Fibroblast of skin of back (primary cell): ENCODE data around the gene MAB21L4.

Experiments used
- DNase-seq: peaks from one replicate; pipeline ENCODE4 v3.0.0-alpha.2; 2013

The MAB21L4 gene

DNA sequence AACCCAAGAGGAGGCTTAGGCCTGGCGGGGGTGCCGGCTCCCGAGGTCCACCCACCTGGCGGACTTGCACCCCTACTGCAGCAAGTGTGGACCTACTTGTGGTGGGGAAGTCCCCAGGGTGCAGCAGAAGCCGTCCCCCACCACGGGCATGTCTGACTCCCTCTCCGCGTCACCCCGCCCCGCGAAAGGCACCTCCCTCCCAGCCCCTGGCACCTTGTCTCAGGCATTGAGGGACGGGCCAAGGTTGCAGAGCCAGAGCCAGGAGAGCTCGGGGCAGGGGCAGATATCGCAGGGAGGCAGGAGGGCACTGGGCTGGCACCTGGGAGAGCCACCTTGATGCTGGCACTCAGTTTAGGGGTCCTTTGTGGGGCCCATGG, 29.2 kb upstream of the MAB21L4 start:
- no peak for DNase-seq

- DNase-seq = no peak
Observed at GRCh38 chr2:240922982-240923537, 27.1 kb upstream of the MAB21L4 start.

DNA sequence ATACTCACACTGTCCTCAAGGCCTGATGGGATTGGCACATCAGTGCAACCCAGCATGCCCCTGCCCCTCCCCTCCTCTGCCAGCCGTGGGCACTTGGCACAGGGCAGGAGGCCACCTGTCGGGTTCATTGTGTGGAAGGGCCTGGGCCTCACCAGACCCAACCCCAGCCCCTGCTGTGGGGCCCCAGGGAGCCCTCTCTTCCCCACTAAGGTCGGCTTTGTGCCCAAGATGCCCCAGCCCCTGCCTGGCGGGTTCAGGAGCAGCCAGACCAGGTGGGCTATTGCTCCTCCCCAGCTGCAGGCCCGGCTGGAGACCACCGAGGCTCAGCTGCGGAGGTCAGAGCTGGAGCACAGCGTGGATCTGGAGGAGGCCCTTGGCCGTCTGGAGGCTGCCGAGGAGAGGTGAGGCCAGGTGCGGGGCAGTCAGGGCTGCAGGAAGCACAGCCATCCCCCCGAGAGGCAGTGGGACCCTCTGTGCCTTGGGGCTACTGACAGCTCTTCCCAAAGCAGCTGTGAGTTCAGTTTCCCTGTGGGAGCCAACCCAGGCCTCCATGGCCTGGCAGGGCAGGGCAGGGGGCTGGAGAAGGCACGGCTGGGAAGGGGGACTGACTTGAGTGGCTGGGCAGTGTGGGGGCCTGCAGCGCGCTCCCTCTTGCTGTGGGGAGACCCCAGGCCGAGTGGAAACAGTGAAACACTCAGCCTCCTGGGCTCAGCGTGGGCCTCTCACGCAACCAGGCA, 26.5 kb upstream of the MAB21L4 start:
- no peak for DNase-seq

- no peak for DNase-seq
Observed at GRCh38 chr2:240921995-240922244, 26.0 kb upstream of the MAB21L4 start.

DNA sequence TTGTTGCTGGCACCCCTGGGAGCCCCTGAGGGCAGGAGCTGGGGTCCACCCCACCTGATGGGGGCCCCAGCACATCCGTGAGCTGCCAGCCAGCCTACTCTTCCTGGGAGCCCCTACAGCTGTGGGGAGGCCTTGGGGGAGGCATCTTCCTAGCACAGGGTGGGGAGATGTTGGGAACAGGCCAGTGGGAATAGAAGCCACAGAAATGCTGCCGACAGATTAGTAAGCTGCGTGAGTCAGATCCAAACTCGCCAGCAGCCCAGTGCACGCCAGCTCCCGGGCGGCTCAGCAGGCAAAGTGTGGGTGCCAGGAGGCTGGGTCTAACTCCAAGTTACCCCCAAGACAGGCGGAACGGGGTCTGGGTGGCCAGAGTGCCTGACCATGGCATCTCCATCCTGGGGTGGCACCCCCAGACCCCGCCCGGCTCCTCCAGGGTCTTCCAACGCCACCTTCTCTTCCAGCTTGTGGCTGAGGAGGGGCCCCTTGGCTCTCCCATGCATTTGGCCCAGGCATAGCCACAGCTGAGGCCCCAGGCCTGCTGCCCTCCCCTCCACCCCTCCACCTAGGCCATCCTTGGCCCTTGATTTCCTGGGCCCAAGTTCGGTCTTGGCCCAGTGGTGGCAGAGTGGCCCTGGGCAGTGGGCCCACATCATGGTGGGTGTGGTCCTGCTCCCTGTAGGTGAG, 25.5 kb upstream of the MAB21L4 start:
- peak; percentile 95 for DNase-seq

DNA sequence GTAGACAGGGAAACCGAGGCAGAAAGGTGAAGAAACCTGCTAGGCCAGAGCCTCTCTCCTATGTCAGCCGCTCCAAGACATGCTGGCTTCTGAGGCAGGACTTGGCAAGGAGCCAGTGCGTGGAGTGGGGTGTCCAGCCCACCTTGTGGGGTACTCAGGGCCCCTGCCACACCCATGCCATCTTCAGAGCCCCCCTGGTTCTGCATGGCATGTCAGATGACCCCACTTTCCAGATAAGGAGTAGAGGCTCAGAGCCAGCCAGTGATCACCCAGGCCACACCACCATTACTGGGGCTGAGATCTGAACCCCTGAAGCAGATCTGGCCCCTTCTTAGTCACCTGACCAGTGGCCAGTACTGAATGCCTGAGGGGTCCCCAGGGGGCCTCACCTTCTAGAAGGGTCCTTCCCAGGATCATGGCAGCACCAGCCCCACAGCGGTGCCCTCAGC, 24.9 kb upstream of the MAB21L4 start:
- no peak for DNase-seq

DNA sequence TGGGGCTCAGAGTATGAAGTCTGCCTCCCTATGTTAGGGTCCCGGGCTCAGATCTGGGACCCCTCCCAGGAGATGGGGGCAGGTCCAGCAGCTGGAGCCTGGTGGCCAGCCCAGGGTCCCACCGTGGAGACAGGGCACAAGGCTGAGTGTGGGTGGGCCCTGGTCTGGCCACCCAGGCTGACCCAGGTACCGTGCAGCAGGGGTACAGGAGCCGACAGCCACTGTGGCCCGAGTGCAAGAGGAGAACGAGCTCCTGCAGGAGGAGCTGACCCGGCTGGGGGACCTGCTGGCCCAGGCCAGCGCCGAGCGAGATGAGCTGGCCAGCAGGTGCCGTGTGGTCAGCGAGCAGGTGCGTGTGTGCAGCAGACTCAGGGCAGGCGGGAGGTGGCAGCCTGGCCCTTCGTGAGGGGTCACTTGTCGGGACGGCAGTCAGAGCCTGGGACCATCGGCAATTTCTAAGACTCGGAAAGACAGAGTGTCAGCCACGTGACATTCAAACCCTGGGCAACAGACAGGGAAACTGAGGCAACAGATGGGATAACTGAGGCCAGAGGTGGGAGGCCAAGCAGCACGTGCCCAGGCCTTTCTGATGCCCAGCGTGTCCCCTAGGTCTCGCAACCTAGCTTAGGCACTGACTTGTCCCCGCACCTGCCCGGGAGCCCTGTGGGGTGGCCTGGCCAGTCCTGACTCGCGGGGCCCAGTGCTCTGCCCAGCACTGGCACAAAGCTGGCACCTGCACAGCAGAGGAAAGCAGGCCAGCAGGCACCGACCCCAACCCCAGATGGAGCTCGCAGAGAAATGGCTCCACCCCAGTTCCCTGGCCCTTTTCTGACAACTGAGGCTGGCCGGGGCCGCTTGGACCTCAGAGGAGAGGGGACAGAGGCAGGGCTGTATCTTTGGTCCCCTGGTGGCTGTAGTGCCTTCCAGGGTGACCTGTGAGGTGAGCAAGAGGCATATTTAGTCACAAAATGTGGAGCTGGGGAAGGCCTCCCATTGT, 24.1 kb upstream of the MAB21L4 start:
- DNase-seq = no peak

DNA sequence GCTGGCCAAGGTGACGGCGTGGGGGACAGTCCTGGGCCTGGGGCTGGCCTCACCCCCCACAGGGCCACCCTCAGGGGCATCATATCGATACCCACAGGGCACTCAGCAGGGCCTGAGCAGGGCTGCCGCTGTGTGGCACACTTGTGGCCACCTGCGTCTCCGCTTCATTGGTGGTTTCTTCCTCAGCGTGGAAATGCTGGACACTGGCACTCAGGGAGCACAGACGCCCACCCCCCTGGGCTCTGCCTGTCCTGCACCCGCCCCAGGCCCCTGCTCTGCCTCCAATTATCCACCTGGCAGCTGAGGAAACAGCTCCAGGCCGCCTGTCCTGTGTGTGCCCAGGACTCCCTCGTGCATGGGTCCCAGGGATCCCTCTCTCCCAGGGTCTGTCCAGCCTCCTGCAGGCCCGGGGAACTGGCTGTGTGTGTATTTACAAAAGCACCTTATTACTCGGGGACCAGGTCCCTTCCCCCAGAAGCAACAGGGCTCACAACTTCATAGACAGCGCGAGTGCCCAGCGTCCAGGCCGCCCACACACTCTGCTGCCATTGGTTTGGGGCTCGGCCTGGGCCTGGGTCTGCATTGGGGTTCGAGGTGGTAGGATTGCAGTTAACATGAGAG, 23.3 kb upstream of the MAB21L4 start:
- DNase-seq = no peak

GRCh38 chr2:240918258-240919091, 22.5 kb upstream of the MAB21L4 start:
- no peak for DNase-seq

GRCh38 chr2:240917684-240918257, 21.8 kb upstream of the MAB21L4 start:
- DNase-seq = peak; percentile 26

- no peak for DNase-seq
Observed at GRCh38 chr2:240917009-240917683, 21.2 kb upstream of the MAB21L4 start.

- DNase-seq = peak; percentile 92
Observed at GRCh38 chr2:240916571-240917008, 20.6 kb upstream of the MAB21L4 start.

- no peak for DNase-seq
Observed at GRCh38 chr2:240915526-240916341, 19.8 kb upstream of the MAB21L4 start.

- no peak for DNase-seq
Observed at GRCh38 chr2:240914645-240915525, 18.9 kb upstream of the MAB21L4 start.

GRCh38 chr2:240913810-240914644, 18.1 kb upstream of the MAB21L4 start:
- peak; percentile 38 for DNase-seq

DNA sequence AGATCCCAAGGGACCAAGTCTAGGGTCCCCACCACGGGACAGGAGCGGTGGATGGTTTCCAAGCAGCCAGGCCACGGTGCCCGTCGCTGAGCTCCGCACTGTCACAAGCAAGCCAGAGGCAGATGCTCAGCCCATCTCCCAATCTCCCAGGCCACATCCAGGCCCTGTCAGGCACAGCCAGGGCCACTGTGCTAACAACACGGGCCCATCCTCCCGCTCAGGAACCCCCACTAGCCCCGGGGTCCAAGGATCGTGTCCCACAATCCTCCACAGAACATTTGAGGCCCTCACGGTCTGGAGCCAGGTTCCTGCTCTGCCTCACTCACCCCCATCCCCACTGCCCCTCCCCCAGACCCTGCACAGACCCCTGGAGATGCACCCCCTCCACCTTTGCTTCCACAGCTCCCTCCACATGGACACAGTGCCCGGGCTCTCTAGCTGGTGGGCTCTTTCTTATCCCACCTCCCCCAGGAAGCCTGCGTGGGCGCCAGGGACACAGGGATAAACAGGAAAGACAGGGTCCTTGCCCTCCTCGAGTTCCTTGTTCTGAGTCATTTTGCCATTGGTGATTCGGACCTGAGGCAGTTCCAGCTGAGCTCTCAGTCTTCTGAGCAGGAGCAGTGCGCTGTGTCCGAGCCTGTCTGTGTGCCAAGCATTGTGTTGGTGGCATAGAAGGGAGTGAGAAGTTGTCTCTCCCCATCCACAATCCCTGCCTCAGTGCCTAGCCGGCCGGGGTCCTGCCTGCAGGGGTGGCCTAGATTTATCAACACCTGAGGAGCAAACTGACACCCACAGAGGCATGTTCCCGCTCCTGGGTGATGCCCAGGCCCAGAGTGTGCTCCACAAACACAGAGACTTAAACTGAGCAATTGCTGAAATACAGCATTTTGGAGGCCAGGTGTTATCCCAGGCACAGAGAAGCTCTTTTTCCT, 17.2 kb upstream of the MAB21L4 start:
- DNase-seq = peak; percentile 54
